Endothelial cell of umbilical vein (primary cell): ENCODE data around the gene R3HDM1. TPM values are rescaled to one million over a fixed set of nuclear protein-coding genes. Genes with fewer than 3 reads are reported as not detected.

ENCODE experiments used
- BruUV-seq: library from RNA; stranded (reverse); fragments of 400-500 nt; replicated peaks from 2 replicates; lab custom pipeline; 2021; lab: Mats Ljungman, UMichigan
- CTCF ChIA-PET: fragments of 300-600, 350-600 bp; sonication (Branson Sonifier 250); formaldehyde crosslinking; loops from one replicate; lab custom pipeline; 2021; ENCODE audit warnings: antibody characterized with exemption, inconsistent platforms; lab: Charles Lee
- POLR2A ChIA-PET: fragments of 300-600, 350-600 bp; sonication (Branson Sonifier 250); formaldehyde crosslinking; loops from one replicate; lab custom pipeline; 2021; ENCODE audit warnings: antibody characterized with exemption, inconsistent platforms; lab: Charles Lee
- DNase-seq: peaks from one replicate; pipeline ENCODE4 v3.0.0-alpha.2; 2011; ENCODE audit warnings: low read depth, low spot score
- FAIRE-seq: peaks from 2 replicates; lab custom pipeline; 2011; peaks lifted over from hg19 to GRCh38; lab: Jason Lieb, UNC
- H2AFZ ChIP-seq: 2 replicates; pipeline ENCODE4 v1.6.0; 2012; ENCODE audit warnings: low read depth, low read length, control low read depth, inconsistent platforms
- H3K27ac ChIP-seq: 2 replicates; pipeline ENCODE4 v1.5.1; 2011; ENCODE audit warnings: low read depth, mild to moderate bottlenecking, control low read depth, low read length, moderate library complexity; ENCODE audit not compliant: insufficient read depth
- H3K27me3 ChIP-seq, 2 experiments: 2 replicates each; pipeline versions ENCODE4 v1.6.0 to v1.6.1; 2011; ENCODE audit warnings: low read length in 2 of 2, mixed read lengths in 1 of 2; ENCODE audit not compliant: control insufficient read depth in 2 of 2, insufficient read depth in 2 of 2
- H3K36me3 ChIP-seq, 2 experiments: 2 replicates in 1 of 2; 3 replicates in 1 of 2; pipeline ENCODE4 v1.5.1; 2011; ENCODE audit warnings: low read length in 2 of 2, mild to moderate bottlenecking in 1 of 2, moderate library complexity in 1 of 2; ENCODE audit not compliant: control insufficient read depth in 2 of 2, insufficient read depth in 2 of 2; ENCODE audit errors: extremely low read depth in 1 of 2
- H3K4me1 ChIP-seq: 3 replicates; pipeline ENCODE4 v1.5.1; 2011; ENCODE audit warnings: mild to moderate bottlenecking, low read length; ENCODE audit not compliant: control insufficient read depth, insufficient read depth; ENCODE audit errors: extremely low read depth
- H3K4me2 ChIP-seq: 2 replicates; pipeline ENCODE4 v1.6.1; 2011; ENCODE audit warnings: low read length, control low read depth, mixed read lengths; ENCODE audit not compliant: insufficient read depth
- H3K4me3 ChIP-seq, 3 experiments: fragments of 200-600 bp in 1 of 3; sonication (generic), shearing (Covaris generic) in 1 of 3; replicated peaks in 1 of 3; 2 replicates each; pipeline ENCODE4 v1.5.1; 2011 to 2016; ENCODE audit warnings: control low read depth in 3 of 3, low read length in 3 of 3, mild to moderate bottlenecking in 2 of 3, inconsistent platforms in 1 of 3, low read depth in 1 of 3, moderate library complexity in 1 of 3; ENCODE audit not compliant: insufficient read depth in 1 of 3
- H3K79me2 ChIP-seq: 2 replicates; pipeline ENCODE4 v1.6.0; 2012; ENCODE audit warnings: low read length, inconsistent platforms; ENCODE audit not compliant: control insufficient read depth, insufficient read depth
- H3K9ac ChIP-seq: replicated peaks from 2 replicates; pipeline ENCODE3; 2011; ENCODE audit warnings: low read length, control low read depth; ENCODE audit not compliant: insufficient read depth; ENCODE audit errors: extremely low read depth
- H3K9me1 ChIP-seq: replicated peaks from 3 replicates; pipeline ENCODE4 v1.6.0; 2011; ENCODE audit warnings: mild to moderate bottlenecking, low read length; ENCODE audit not compliant: control insufficient read depth, insufficient read depth; ENCODE audit errors: extremely low read depth
- H3K9me3 ChIP-seq: replicated peaks from 2 replicates; pipeline ENCODE4 v1.5.1; 2012; ENCODE audit warnings: low read length, inconsistent platforms; ENCODE audit not compliant: control insufficient read depth, insufficient read depth
- H4K20me1 ChIP-seq: replicated peaks from 2 replicates; pipeline ENCODE3; 2011; ENCODE audit warnings: mild to moderate bottlenecking, low read length; ENCODE audit not compliant: control insufficient read depth, insufficient read depth; ENCODE audit errors: extremely low read depth
- EZH2 ChIP-seq: IDR thresholded peaks from 2 replicates; pipeline ENCODE4 v1.6.1; 2012; ENCODE audit warnings: borderline replicate concordance, low read depth, mild to moderate bottlenecking, moderate library complexity, low read length, inconsistent platforms; ENCODE audit not compliant: severe bottlenecking
- FOS ChIP-seq: IDR thresholded peaks from 2 replicates; pipeline ENCODE4 v1.6.1; 2011; ENCODE audit warnings: mild to moderate bottlenecking, low read length, moderate library complexity, borderline replicate concordance; ENCODE audit not compliant: insufficient read depth
- GATA2 ChIP-seq: IDR thresholded peaks from 2 replicates; pipeline ENCODE4 v1.7.0; 2011; ENCODE audit warnings: low read depth, mild to moderate bottlenecking, moderate library complexity, mixed read lengths, low read length; ENCODE audit not compliant: insufficient read length, insufficient read depth
- JUN ChIP-seq: IDR thresholded peaks from 2 replicates; pipeline ENCODE4 v1.6.1; 2011; ENCODE audit warnings: borderline replicate concordance, low read depth; ENCODE audit not compliant: insufficient read length, insufficient read depth
- MYC ChIP-seq: IDR thresholded peaks from one replicate; pipeline ENCODE4 v1.6.1; 2011; ENCODE audit warnings: mild to moderate bottlenecking, low read depth, low read length
- POLR2A ChIP-seq: IDR thresholded peaks from 2 replicates; pipeline ENCODE4 v1.6.1; 2012; ENCODE audit warnings: low read depth, mild to moderate bottlenecking, control low read depth, low read length
- POLR2AphosphoS5 ChIP-seq: IDR thresholded peaks from 2 replicates; pipeline ENCODE4 v1.6.1; 2012; ENCODE audit warnings: low read depth, mild to moderate bottlenecking, control low read depth, low read length, moderate library complexity; ENCODE audit not compliant: insufficient read depth
- dilution Hi-C: fragments of 300-500 bp; cut with MboI; formaldehyde crosslinking; loops from one replicate; pipeline ENCODE4 v1.15.0; 2019; ENCODE audit warnings: low sequenced_read_pairs; ENCODE audit not compliant: extremely low pct_ligation_motif_present
- intact Hi-C: fragments of 100-400 bp; cut with micrococcal nuclease; formaldehyde crosslinking; loops from one replicate; pipeline ENCODE4 v1.10.0; 2022
- polyA plus RNA-seq, 4 experiments: library from polyadenylated mRNA; depleted of rRNA in 3 of 4; stranded (reverse) in 3 of 4; unstranded in 1 of 4; fragments of >200 nt; gene quantifications; 2 replicates each; pipeline versions ENCODE4 v1.2.1 to v1.2.3, GENCODE V29; 2011 to 2012; ENCODE audit warnings: missing spikeins in 1 of 4
- total RNA-seq: library from RNA; stranded (reverse); gene quantifications from 2 replicates; pipeline ENCODE4 v1.2.3, GENCODE V29; 2021
- TF ChIP-seq, protein P1 (sequence below): IDR thresholded peaks from 2 replicates; pipeline ENCODE4 v1.6.1; 2011; ENCODE audit not compliant: insufficient read depth, insufficient read length
- TF ChIP-seq, protein P2 (sequence below), 2 donors: IDR thresholded peaks; 1 replicate in 1 of 2; 2 replicates in 1 of 2; pipeline ENCODE4 v1.5.1; 2011; ENCODE audit warnings: low read length in 2 of 2, mild to moderate bottlenecking in 2 of 2, moderate library complexity in 2 of 2, control low read depth in 1 of 2, inconsistent platforms in 1 of 2, low read depth in 1 of 2; ENCODE audit not compliant: insufficient read depth in 1 of 2; ENCODE audit errors: extremely low read depth in 1 of 2

The R3HDM1 gene
- total and polyA plus RNA-seq, 2 donors (not counting 3 experiments of a cell fraction or from before 2014, with no cell fraction given) = 36.6 to 61.8 TPM

DNA sequence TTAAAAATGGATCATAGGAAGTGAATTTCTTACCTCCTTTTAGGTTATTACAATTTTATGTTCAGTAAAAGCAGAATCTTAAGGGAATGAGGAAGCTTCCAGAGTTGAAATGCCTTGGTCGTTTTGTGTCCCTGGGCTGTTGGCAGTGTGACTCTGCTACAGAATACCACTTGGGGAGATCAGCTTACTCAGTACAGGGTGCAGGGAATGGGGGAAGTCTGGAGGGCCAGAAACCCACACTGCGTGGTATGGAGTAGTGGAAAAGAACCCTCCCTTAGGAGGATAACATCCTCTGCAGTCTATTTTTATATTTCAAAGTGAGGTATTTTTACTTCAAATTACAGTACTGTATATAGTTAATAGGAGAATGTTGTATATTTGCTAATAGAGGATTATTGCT lies 51.1 kb downstream of the R3HDM1 start:
- Histone ChIP-seq H3K79me2 (no peaks in the 10 kb centered on the region), H3K36me3 (no peaks in the 10 kb centered on the region), H2AFZ (no peak overlapping the region), H3K27ac (no peak overlapping the region), H3K27me3 (no peaks in the 10 kb centered on the region), H3K9me1 (no peaks in the 10 kb centered on the region), H4K20me1 (peaks cover 4% of the 10 kb centered on the region), H3K9me3 (no peaks in the 10 kb centered on the region), H3K4me3 (no peak overlapping the region), H3K9ac (no peak overlapping the region), H3K4me2 (no peak overlapping the region), H3K4me1 (no peaks in the 10 kb centered on the region)
- no peak for FAIRE-seq
- DNase-seq = no peak
- TF ChIP-seq GATA2 (no peak), POLR2A (no peak), MYC (no peak), POLR2AphosphoS5 (no peak)
- TF ChIP-seq, protein P1, sequence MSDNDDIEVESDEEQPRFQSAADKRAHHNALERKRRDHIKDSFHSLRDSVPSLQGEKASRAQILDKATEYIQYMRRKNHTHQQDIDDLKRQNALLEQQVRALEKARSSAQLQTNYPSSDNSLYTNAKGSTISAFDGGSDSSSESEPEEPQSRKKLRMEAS = no peak
- intact Hi-C loops = no loop called here
- BruUV-seq = no TSS peak
- ChIA-PET POLR2A (no interaction called here), CTCF (no interaction called here)
- dilution Hi-C loops = no loop called here

DNA sequence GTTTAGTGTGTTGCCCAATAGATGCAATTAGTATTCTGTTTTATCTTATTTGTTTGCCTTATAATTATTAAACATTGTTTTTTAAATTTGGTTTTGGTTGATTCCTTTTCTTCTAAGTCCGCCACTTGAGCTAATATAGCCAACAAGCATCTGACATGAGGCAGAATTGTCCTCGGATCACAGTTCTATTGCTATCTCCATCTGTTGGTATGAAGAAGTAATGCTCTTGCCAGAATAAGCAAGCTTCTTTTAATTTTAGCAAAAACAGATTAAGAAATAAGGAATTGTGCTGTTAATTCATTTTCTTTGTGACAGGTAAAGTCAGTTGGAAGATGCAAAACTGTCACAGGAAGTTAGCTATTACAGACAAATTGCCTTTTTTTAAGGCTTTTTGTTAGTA lies 54.3 kb downstream of the R3HDM1 start:
- Histone ChIP-seq H3K36me3 (no peaks in the 10 kb centered on the region), H3K9me3 (no peaks in the 10 kb centered on the region), H3K79me2 (peaks cover 3% of the 10 kb centered on the region), H3K9ac (no peak overlapping the region), H3K27me3 (no peaks in the 10 kb centered on the region), H3K9me1 (no peaks in the 10 kb centered on the region), H4K20me1 (peaks cover 7% of the 10 kb centered on the region), H2AFZ (no peak overlapping the region), H3K4me3 (no peak overlapping the region), H3K4me1 (no peaks in the 10 kb centered on the region), H3K4me2 (no peak overlapping the region), H3K27ac (no peak overlapping the region)
- BruUV-seq = no TSS peak
- TF ChIP-seq, protein P2, sequence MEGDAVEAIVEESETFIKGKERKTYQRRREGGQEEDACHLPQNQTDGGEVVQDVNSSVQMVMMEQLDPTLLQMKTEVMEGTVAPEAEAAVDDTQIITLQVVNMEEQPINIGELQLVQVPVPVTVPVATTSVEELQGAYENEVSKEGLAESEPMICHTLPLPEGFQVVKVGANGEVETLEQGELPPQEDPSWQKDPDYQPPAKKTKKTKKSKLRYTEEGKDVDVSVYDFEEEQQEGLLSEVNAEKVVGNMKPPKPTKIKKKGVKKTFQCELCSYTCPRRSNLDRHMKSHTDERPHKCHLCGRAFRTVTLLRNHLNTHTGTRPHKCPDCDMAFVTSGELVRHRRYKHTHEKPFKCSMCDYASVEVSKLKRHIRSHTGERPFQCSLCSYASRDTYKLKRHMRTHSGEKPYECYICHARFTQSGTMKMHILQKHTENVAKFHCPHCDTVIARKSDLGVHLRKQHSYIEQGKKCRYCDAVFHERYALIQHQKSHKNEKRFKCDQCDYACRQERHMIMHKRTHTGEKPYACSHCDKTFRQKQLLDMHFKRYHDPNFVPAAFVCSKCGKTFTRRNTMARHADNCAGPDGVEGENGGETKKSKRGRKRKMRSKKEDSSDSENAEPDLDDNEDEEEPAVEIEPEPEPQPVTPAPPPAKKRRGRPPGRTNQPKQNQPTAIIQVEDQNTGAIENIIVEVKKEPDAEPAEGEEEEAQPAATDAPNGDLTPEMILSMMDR (IDR thresholded peaks at IDR 0.05; ENCODE audit: extremely low read depth in 1 of 2, insufficient read depth in 1 of 2, low read depth in 1 of 2, low read length in 2 of 2) = no peak
- TF ChIP-seq POLR2AphosphoS5 = no peak
- TF ChIP-seq JUN = no peak
- no peak for TF ChIP-seq GATA2
- TF ChIP-seq EZH2 = no peak
- no peak for TF ChIP-seq FOS
- TF ChIP-seq, protein P1 = no peak
- no peak for TF ChIP-seq POLR2A
- TF ChIP-seq MYC = no peak
- dilution Hi-C loops = no loop called here
- intact Hi-C loops = no loop called here
- DNase-seq (no peak), FAIRE-seq (no peak)
- ChIA-PET CTCF (interaction anchor here (0.9 to 2.6 kb wide), 15 partner anchors 8 to 597 kb away, joined by 3 to 20 read pairs (median 6); no protein-coding TSS in a partner anchor), POLR2A (interaction anchor here (0.6 kb wide), 1 partner anchor 36 kb away, joined by 9 read pairs; no protein-coding TSS in a partner anchor)
